AG04449 (cell line): Measurements from ENCODE around the gene HIPK3.

Experiments
- CTCF ChIA-PET: fragments of 350-600 bp; formaldehyde crosslinking; extraction: SDS; loops from one replicate; lab custom pipeline; 2021; ENCODE audit warnings: antibody characterized with exemption; lab: Yijun Ruan, JAX
- POLR2A ChIA-PET: fragments of 400-600, 350-600 bp; formaldehyde crosslinking; extraction: SDS; loops from one replicate; lab custom pipeline; 2020; ENCODE audit warnings: antibody characterized with exemption, inconsistent platforms; lab: Yijun Ruan, JAX
- DNase-seq: peaks from one replicate; pipeline ENCODE4 v3.0.0-alpha.2; 2010; ENCODE audit warnings: low read depth, low spot score
- H3K4me3 ChIP-seq: 2 replicates; pipeline ENCODE4 v1.5.1; 2011; ENCODE audit warnings: low read depth, mild to moderate bottlenecking, control low read depth, low read length
- TF ChIP-seq, protein P1 (sequence below): IDR thresholded peaks from one replicate; pipeline ENCODE4 v1.5.1; 2011; ENCODE audit warnings: mild to moderate bottlenecking, moderate library complexity, low read length, control low read depth, inconsistent platforms; ENCODE audit not compliant: insufficient read depth; ENCODE audit errors: missing control alignments

HIPK3 gene

DNA sequence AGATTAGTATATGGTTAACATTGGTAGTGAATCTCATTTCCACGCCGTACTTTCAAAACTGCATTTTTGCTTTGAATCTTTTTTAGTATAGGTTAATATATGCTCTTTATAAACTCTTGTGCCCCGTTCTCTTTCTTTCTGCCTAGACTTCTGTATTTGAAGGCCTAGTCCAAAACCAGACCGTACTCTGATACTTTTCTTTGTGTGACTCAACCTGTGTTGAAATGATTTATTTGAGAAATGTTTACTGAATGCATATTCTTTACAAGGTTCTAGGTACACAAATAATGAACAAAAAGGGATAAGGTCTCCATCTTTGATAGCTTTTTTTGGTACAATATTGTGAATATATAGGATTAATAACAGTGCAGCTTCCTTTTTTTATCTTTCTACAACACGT lies 68.3 kb downstream of the HIPK3 start:
- no peak overlapping the region for H3K4me3 ChIP-seq
- ChIA-PET POLR2A (no interaction called here), CTCF (interaction anchor here (1.7 to 3.0 kb wide), 3 partner anchors 11 to 362 kb away, joined by 5 to 27 read pairs (median 6); no protein-coding TSS in a partner anchor)
- TF ChIP-seq, protein P1, sequence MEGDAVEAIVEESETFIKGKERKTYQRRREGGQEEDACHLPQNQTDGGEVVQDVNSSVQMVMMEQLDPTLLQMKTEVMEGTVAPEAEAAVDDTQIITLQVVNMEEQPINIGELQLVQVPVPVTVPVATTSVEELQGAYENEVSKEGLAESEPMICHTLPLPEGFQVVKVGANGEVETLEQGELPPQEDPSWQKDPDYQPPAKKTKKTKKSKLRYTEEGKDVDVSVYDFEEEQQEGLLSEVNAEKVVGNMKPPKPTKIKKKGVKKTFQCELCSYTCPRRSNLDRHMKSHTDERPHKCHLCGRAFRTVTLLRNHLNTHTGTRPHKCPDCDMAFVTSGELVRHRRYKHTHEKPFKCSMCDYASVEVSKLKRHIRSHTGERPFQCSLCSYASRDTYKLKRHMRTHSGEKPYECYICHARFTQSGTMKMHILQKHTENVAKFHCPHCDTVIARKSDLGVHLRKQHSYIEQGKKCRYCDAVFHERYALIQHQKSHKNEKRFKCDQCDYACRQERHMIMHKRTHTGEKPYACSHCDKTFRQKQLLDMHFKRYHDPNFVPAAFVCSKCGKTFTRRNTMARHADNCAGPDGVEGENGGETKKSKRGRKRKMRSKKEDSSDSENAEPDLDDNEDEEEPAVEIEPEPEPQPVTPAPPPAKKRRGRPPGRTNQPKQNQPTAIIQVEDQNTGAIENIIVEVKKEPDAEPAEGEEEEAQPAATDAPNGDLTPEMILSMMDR: no peak
- DNase-seq: no peak

DNA sequence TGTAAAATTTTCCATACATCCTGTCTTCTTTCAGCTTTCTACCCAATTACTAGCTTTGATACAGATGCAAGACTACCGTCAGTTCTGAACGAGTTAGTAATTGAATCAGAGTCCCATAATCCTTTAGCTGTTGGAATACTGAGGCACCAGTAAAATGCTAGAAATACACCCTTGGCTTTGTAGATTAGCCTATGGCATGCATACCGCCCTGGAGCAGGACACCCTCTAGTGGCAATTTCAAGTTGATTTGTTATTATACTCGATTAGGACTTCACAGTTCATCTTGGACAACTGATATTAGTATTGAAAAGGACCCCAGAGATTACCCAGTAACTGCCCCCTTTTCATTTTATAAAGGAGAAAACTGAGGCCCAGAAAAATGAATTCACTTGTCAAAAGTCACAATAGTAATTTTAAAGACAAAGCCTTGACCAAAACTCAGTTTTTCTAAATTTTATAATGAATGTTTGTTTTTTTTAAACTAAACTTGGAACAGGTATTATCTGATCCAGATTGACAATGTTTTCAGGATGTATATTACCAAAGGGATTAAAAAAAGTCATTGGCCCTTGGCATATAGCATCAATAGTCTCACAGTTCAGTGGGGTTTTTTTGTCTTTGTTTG lies 72.6 kb downstream of the HIPK3 start:
- H3K4me3 ChIP-seq: no peak overlapping the region
- TF ChIP-seq, protein P1: peak; percentile 52
- ChIA-PET CTCF (interaction anchor here (0.6 to 7.8 kb wide), 19 partner anchors 8 to 954 kb away, joined by 3 to 95 read pairs (median 4); partner anchors contain the start of gene CSTF3), POLR2A (no interaction called here)
- DNase-seq: no peak

DNA sequence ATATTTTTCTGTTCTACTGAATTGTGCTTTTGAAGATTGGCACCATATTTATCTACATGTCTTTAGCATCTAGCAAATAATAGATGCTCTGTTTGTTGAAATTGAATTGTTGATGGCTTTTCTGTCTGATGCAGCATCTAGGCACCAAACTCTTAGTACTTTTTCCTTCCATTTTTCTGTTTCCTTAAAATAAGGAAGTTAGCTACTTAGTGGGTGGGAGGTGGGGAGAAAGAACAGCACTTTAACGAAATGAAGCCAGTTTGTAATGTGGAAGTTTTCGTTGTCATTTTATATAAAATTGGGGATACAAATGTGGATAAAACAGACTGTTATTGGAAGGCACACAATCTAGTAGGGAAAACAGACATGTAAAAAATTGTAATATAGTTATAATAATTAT lies 76.6 kb downstream of the HIPK3 start:
- no peak overlapping the region for H3K4me3 ChIP-seq
- TF ChIP-seq, protein P1: no peak
- POLR2A ChIA-PET: no interaction called here
- DNase-seq: no peak
- CTCF ChIA-PET: interaction anchor here (3.9 to 7.8 kb wide), 2 partner anchors 11 to 168 kb away, joined by 21 to 81 read pairs; no protein-coding TSS in a partner anchor

DNA sequence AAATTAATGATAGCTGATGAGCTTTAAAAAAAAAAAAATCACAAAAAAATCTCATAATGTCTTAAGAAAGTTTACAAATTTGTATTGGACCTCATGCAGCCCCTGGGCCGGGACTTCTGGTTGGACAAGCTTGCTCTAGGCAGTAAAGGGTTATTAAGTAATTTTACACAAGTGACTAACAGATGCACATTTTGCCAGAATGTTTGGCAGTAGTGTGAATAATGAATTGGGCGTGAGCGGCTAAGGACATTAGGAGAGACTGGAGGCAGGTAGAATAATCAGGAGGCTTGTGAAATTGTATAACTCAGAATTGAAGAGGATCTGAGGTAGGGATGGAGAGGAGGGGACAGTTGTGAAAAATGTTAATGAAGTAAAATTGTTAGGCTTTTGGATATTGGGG lies 77.4 kb downstream of the HIPK3 start:
- H3K4me3 ChIP-seq: no peak overlapping the region
- no peak for DNase-seq
- TF ChIP-seq, protein P1: no peak
- ChIA-PET CTCF (interaction anchor here (3.9 to 7.8 kb wide), 2 partner anchors 10 to 168 kb away, joined by 21 to 81 read pairs; no protein-coding TSS in a partner anchor), POLR2A (no interaction called here)

DNA sequence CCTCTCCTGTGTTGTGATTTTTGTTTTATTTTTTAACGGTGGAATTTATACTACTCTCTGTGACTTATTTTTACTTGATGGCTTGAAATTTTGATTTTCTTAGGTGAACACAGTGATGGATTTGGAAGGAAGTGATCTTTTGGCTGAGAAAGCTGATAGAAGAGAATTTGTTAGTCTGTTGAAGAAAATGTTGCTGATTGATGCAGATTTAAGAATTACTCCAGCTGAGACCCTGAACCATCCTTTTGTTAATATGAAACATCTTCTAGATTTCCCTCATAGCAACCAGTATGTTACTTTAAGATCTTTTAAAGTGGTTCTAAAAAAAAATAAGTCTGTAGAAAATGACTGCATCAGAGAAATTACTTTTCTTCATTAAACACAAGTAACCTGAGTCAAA lies 82.1 kb downstream of the HIPK3 start:
- POLR2A ChIA-PET: no interaction called here
- CTCF ChIA-PET: no interaction called here
- DNase-seq: no peak
- TF ChIP-seq, protein P1: no peak
- no peak overlapping the region for H3K4me3 ChIP-seq

DNA sequence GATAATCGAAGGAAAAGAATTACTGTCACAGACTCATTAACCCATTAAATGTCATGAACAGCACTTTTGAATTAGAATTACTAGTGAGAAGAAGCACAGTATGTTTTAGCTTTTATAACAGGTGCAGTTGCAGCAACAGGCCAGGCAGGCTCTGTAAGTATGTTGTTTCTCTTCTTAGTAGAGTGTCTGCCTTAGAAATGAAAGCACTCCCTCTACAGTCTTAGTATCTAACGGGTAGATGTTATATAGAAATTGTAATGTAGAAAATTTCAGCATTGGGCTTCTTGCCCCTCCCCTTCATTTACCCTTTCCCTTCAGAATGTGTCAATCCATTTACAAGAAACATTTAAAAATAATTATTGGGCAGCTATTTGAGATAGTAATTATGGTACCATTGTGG lies 87.4 kb downstream of the HIPK3 start:
- TF ChIP-seq, protein P1: no peak
- ChIA-PET CTCF (interaction anchor here (0.9 to 9.1 kb wide), 7 partner anchors 9 to 398 kb away, joined by 3 to 81 read pairs (median 4); partner anchors contain the start of gene CSTF3), POLR2A (no interaction called here)
- H3K4me3 ChIP-seq: no peak overlapping the region
- no peak for DNase-seq
